Astrocyte (in vitro differentiated cells and primary cell): ENCODE measurements around the gene OSGEPL1. TPM values are rescaled to one million over a fixed set of nuclear protein-coding genes. Genes with fewer than 3 reads are reported as not detected.

Source experiments
- DNase-seq: peaks from one replicate; pipeline ENCODE4 v3.0.0-alpha.2; 2010; ENCODE audit warnings: low read depth
- FAIRE-seq: peaks from 2 replicates; lab custom pipeline; 2011; peaks lifted over from hg19 to GRCh38; lab: Jason Lieb, UNC
- H2AFZ ChIP-seq: 2 replicates; pipeline ENCODE4 v1.6.0; 2012; ENCODE audit warnings: low read depth, low read length, inconsistent platforms
- H3K27ac ChIP-seq: 2 replicates; pipeline ENCODE4 v1.5.1; 2011; ENCODE audit warnings: low read depth, low read length, inconsistent platforms
- H3K27me3 ChIP-seq: 2 replicates; pipeline ENCODE4 v1.6.0; 2011; ENCODE audit warnings: low read length, inconsistent platforms; ENCODE audit not compliant: insufficient read depth
- H3K36me3 ChIP-seq: 2 replicates; pipeline ENCODE4 v1.5.1; 2011; ENCODE audit warnings: low read length, inconsistent platforms; ENCODE audit not compliant: insufficient read depth
- H3K4me1 ChIP-seq: 2 replicates; pipeline ENCODE4 v1.5.1; 2011; ENCODE audit warnings: low read length, inconsistent platforms; ENCODE audit not compliant: insufficient read depth
- H3K4me2 ChIP-seq: 2 replicates; pipeline ENCODE4 v1.6.0; 2012; ENCODE audit warnings: low read length, inconsistent platforms
- H3K4me3 ChIP-seq: 2 replicates; pipeline ENCODE4 v1.5.1; 2011; ENCODE audit warnings: low read depth, mild to moderate bottlenecking, low read length, inconsistent platforms; ENCODE audit not compliant: insufficient read depth
- H3K79me2 ChIP-seq: 2 replicates; pipeline ENCODE4 v1.6.0; 2012; ENCODE audit warnings: mild to moderate bottlenecking, low read length, inconsistent platforms; ENCODE audit not compliant: insufficient read depth
- H3K9ac ChIP-seq: 2 replicates; pipeline ENCODE4 v1.6.0; 2012; ENCODE audit warnings: mild to moderate bottlenecking, low read length, inconsistent platforms
- H3K9me3 ChIP-seq: 2 replicates; pipeline ENCODE4 v1.5.1; 2012; ENCODE audit warnings: low read depth, mild to moderate bottlenecking, low read length, inconsistent platforms; ENCODE audit not compliant: insufficient read depth
- H4K20me1 ChIP-seq: 2 replicates; pipeline ENCODE4 v1.6.0; 2012; ENCODE audit warnings: low read length, inconsistent platforms; ENCODE audit not compliant: insufficient read depth
- H3K27ac Mint-ChIP-seq: one replicate; pipeline ENCODE4 v1.8.0; 2021; ENCODE audit warnings: mild to moderate bottlenecking, mixed read lengths; ENCODE audit not compliant: unreplicated experiment
- H3K27me3 Mint-ChIP-seq: one replicate; pipeline ENCODE4 v1.8.0; 2021; ENCODE audit warnings: low read depth, mixed read lengths; ENCODE audit not compliant: unreplicated experiment
- H3K36me3 Mint-ChIP-seq: one replicate; pipeline ENCODE4 v1.8.0; 2021; ENCODE audit warnings: low read depth, mixed read lengths; ENCODE audit not compliant: unreplicated experiment
- H3K4me1 Mint-ChIP-seq: one replicate; pipeline ENCODE4 v1.8.0; 2021; ENCODE audit warnings: low read depth, mixed read lengths; ENCODE audit not compliant: unreplicated experiment
- H3K4me3 Mint-ChIP-seq: one replicate; pipeline ENCODE4 v1.8.0; 2021; ENCODE audit warnings: mild to moderate bottlenecking, moderate library complexity, mixed read lengths; ENCODE audit not compliant: unreplicated experiment
- H3K9me3 Mint-ChIP-seq: one replicate; pipeline ENCODE4 v1.8.0; 2021; ENCODE audit warnings: mild to moderate bottlenecking, mixed read lengths; ENCODE audit not compliant: unreplicated experiment
- CTCF ChIP-seq: IDR thresholded peaks from 2 replicates; pipeline ENCODE4 v1.5.1; 2011; ENCODE audit warnings: low read depth, mild to moderate bottlenecking, inconsistent platforms, low read length, moderate library complexity; ENCODE audit not compliant: insufficient read depth
- EZH2 ChIP-seq: IDR thresholded peaks from 2 replicates; pipeline ENCODE4 v1.6.1; 2012; ENCODE audit warnings: mild to moderate bottlenecking, low read length, inconsistent platforms; ENCODE audit not compliant: insufficient read depth
- total RNA-seq: library from RNA; stranded (reverse); gene quantifications from 2 replicates; pipeline ENCODE4 v1.2.1, GENCODE V29; 2021

Gene OSGEPL1
- total RNA-seq, 1 donor from 2014 or later, result 4.1 TPM

- H2AFZ ChIP-seq, result no peak overlapping the region
- H4K20me1 ChIP-seq, result peaks cover 5% of the 10 kb centered on the region
- no peak overlapping the region for H3K4me3 ChIP-seq
- TF ChIP-seq CTCF (no peak), EZH2 (no peak)
- H3K4me1 ChIP-seq, result peaks cover 2% of the 10 kb centered on the region
- Mint-ChIP-seq H3K36me3 (no peaks in the 10 kb centered on the region), H3K27me3 (no peaks in the 10 kb centered on the region), H3K4me3 (no peak overlapping the region), H3K27ac (no peak overlapping the region), H3K9me3 (no peaks in the 10 kb centered on the region), H3K4me1 (peaks cover 1% of the 10 kb centered on the region)
- no peaks in the 10 kb centered on the region for H3K9me3 ChIP-seq
- H3K9ac ChIP-seq, result no peak overlapping the region
- peaks cover 13% of the 10 kb centered on the region for H3K36me3 ChIP-seq
- H3K79me2 ChIP-seq, result peaks cover 18% of the 10 kb centered on the region
- H3K27ac ChIP-seq, result no peak overlapping the region
- no peaks in the 10 kb centered on the region for H3K27me3 ChIP-seq
- FAIRE-seq (no peak), DNase-seq (no peak)
- no peak overlapping the region for H3K4me2 ChIP-seq
These were observed 31.7 kb upstream of the OSGEPL1 start for GRCh38 chr2:189794310-189794709.

- FAIRE-seq, result no peak
- H3K9ac ChIP-seq, result no peak overlapping the region
These were observed 28.9 kb upstream of the OSGEPL1 start for GRCh38 chr2:189791338-189792042.

More at GRCh38 chr2:189791338-189792042, 28.9 kb upstream of the OSGEPL1 start:
- no peak overlapping the region for H3K27ac ChIP-seq
- Mint-ChIP-seq H3K4me1 (no peaks in the 10 kb centered on the region), H3K9me3 (no peaks in the 10 kb centered on the region), H3K4me3 (no peak overlapping the region), H3K27ac (no peak overlapping the region), H3K36me3 (no peaks in the 10 kb centered on the region), H3K27me3 (no peaks in the 10 kb centered on the region)
- no peak overlapping the region for H2AFZ ChIP-seq
- no peak for DNase-seq
- TF ChIP-seq EZH2, result no peak
- TF ChIP-seq CTCF, result no peak
- H3K9me3 ChIP-seq, result no peaks in the 10 kb centered on the region
- H4K20me1 ChIP-seq, result no peaks in the 10 kb centered on the region
- no peak overlapping the region for H3K4me3 ChIP-seq
- peaks cover 8% of the 10 kb centered on the region for H3K36me3 ChIP-seq
- peaks cover 44% of the 10 kb centered on the region for H3K79me2 ChIP-seq
- no peak overlapping the region for H3K4me2 ChIP-seq
- no peaks in the 10 kb centered on the region for H3K4me1 ChIP-seq
- no peaks in the 10 kb centered on the region for H3K27me3 ChIP-seq
